ENCODE results near the gene STAT1.

DNA sequence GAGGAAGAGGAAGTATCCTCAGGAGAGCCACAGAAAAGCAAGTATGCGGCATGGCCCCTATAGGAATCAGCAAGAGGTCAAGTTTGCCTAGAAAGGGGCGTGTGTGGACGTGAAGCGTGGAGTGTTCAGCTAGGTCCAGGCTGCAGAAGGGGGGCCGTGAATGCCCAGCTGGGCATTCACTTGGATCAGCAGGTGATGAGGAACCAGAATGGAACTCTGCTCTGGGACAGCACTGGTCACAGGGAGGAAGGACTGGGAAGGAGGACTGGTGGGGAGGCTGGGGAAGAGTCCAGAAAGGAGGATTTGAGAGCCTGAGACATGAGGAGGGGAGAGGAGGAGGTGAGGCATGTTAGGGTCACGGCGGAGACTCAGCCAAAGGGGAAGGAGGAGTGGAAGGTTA, 19.8 kb downstream of the STAT1 start:
- TF ChIP-seq, protein P1, sequence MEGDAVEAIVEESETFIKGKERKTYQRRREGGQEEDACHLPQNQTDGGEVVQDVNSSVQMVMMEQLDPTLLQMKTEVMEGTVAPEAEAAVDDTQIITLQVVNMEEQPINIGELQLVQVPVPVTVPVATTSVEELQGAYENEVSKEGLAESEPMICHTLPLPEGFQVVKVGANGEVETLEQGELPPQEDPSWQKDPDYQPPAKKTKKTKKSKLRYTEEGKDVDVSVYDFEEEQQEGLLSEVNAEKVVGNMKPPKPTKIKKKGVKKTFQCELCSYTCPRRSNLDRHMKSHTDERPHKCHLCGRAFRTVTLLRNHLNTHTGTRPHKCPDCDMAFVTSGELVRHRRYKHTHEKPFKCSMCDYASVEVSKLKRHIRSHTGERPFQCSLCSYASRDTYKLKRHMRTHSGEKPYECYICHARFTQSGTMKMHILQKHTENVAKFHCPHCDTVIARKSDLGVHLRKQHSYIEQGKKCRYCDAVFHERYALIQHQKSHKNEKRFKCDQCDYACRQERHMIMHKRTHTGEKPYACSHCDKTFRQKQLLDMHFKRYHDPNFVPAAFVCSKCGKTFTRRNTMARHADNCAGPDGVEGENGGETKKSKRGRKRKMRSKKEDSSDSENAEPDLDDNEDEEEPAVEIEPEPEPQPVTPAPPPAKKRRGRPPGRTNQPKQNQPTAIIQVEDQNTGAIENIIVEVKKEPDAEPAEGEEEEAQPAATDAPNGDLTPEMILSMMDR (optimal IDR thresholded peaks at IDR 0.05 in 1 of 3, IDR thresholded peaks at IDR 0.05 in 1 of 3, conservative IDR thresholded peaks at IDR 0.05 in 1 of 3; ENCODE audit: extremely low read depth in 1 of 3, insufficient read depth in 2 of 3, low read length in 3 of 3) = no peak
- no peak for TF ChIP-seq EZH2 (IDR thresholded peaks at IDR 0.05; ENCODE audit: low read length)

All from keratinocyte (primary cell).